NCI-H460 (cell line): ENCODE data around the gene LPGAT1. TPM values are rescaled to one million over a fixed set of nuclear protein-coding genes. Genes with fewer than 3 reads are reported as not detected.
"Not testable (repeated sequence)": the region's sequence is repeated elsewhere in the genome, so short reads cannot be mapped to it uniquely, and the experiment has no call there.

Experiments used
- DNase-seq: peaks from one replicate; pipeline ENCODE4 v3.0.0-alpha.2; 2016; ENCODE audit warnings: low read depth; ENCODE audit errors: extremely low read depth
- small RNA-seq, 2 experiments: library from RNA; depleted of rRNA; stranded (forward); fragments of <200 nt; gene quantifications; one replicate each; pipeline ENCODE3, GENCODE V24; 2014
- total RNA-seq: library from RNA; depleted of rRNA; stranded (reverse); fragments of >200 nt; shearing (Covaris generic); gene quantifications from 2 replicates; pipeline ENCODE4 v1.2.3, GENCODE V29; 2014; rRNA removed

LPGAT1 gene
- total RNA-seq, 1 experiment from 2014 or later, result 71.8 TPM

DNA sequence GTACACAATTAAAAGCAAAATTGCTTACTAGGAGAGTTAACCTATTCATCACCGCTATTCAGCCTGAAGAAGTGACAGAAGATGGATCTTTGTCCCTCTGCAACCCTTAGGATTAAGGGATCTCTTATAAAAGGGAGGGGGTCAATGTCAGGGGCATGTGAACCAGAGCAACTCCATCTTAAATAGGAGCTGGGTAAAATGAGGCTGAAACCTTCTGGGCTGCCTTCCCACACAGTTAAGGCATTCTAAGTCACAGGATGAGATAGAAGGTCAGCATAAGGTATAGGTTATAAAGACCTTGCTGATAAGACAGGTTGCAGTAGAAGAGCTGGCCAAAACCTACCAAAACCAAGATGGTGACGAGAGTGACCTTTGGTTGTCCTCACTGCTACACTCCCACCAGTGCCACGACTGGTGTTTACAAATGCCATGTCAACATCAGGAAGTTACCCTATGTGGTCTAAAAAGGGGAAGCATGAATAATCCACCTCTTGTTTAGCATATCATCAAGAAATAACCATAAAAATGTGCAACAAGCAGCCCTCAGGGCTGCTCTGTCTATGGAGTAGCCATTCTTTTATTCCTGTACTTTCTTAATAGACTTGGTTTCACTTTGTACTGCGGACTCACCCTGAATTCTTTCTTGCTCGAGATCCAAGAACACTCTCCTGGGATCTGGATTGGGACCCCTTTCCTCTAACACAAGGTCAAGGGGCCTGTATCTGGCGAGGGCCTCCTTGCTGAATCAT is 119.8 kb downstream of the LPGAT1 start:
- no peak for DNase-seq

DNA sequence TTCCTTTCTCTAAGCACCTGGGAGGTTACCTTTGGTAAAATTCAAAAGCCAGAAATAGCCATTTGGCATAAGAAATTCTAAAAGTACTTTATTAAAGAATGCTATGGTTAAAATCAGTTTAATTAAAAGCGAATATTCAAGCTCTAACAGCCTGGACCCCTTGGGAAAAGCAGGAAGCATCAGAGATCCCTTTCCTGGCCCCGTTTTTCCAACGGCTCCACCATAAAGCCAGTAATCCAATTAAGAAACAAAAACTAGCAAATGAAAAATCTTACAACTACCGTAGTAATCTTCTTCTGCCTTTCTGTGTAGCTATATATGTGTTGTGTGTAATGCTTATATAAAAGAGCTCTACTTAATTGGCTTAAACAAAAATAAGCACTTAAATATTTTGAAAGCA is 121.6 kb downstream of the LPGAT1 start:
- no peak for DNase-seq

DNA sequence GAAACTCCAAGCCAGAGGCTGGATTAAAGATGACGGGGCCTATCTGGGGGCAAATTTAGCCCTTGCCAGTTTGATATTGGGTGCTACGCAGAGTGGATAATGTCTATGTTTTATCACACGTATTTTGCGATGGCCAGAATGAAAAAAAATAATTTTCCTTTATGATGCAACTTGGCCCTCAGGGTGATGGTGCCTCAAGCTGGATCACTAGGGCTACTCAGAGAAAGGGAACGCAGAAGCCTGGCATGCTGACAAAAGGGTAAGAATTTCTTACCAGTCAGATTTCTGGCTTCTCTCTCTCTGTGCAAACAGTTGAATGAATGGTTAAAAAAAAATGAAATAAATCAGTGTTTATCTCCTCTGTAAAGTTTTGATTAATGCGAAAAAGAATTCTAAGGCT is 122.6 kb downstream of the LPGAT1 start:
- DNase-seq, result no peak

DNA sequence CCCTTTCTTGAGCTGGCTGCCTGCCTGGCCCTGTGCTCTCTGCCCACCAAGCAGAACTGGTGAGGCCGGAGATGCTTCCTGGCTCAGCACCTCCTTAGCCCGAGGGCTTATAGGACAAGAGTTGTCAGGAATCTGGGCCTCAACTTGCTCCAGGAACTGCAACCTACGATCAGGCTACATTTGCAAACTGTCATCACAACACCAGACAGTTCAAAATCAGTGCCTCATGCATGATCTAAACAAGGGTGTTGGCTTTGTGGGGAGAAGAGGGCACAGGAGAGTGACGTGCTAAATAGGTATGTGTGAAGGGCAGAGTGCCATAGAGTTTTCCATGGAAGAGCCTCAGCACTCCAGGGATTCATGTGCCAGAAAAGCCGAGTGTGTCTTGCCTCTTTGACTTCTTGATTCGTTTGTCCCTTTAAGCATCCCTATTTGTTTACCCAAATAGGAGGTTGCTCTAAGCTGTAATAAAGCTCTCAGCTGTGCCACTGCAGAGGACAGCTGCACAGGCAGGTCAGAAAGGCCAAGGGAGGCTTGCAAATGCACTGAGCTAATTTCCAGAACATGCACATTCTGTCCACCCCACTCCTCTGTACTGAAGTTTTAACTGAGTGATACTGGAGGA is 125.0 kb downstream of the LPGAT1 start:
- DNase-seq, result peak; percentile 29

DNA sequence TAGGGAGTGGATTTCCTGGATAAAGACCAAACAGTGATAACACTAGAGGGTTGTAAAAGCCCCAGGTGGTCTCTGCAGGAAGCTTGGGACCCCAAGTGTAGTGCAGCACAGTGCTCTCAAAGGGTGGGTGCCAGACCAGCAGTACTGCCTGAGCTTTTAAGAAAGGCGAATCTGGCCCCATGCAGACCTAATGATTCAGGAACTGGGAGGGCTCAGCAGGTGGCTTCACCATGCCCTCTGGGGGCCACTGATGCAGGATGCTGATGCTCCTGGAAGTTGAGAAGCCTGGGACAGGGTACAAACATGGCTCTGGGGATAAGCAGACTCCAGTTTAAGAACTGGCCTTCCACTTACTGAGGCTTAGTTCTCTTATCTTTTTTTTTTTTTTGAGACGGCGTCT is 126.0 kb downstream of the LPGAT1 start:
- no peak for DNase-seq

DNA sequence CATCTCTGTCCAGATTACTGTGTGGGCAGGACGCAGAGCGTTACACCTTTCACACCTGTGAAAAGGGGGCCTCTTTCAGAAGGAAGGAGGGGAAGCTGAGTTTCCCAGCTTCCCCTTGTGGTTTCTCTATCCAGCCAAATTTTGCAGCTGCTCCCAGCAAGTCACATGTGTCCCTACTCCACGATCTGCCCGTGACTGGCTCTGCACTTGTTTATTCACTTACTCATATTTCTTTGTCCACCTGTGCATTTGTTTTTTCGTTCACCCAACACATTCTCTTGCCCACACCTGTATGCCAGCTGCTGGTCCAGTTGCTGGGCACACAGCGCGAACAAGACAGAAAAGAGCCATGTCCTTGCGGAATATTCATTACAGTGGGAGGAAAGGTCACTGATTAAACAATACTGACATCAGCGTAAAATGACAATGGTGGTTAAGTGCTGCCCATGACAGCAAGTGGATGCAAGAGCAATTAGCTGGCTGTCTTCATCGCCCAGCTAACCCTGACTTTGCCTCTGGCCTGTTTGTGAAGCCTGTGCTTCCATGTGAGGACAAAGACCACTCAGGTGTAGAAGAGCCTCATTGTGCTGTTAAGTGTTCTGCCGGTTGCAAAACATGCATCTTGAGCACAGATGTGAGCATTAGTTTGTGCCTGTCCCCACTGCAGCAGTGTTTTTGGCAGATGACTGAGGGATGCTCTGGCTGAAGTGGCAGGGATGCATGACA is 126.6 kb downstream of the LPGAT1 start:
- DNase-seq, result no peak

DNA sequence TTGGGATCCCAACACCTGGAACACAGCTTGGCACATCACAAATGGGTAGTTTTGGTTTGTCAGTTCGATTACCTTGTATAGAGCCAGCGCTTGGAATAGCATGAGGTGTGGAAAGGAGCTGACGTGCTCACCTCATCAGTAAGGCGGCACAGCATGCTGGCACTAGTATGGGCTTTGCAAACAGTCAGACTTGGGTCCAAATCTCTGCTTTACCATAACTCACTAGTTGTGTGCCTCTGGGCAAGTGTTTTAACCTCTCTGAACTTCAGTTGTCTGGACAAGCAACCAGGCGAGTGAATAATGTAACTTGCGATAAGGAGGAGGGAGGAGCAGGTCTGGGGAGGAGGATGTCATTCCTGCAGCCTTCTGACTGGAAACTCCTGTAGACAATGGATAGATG is 128.8 kb downstream of the LPGAT1 start:
- no peak for DNase-seq

DNA sequence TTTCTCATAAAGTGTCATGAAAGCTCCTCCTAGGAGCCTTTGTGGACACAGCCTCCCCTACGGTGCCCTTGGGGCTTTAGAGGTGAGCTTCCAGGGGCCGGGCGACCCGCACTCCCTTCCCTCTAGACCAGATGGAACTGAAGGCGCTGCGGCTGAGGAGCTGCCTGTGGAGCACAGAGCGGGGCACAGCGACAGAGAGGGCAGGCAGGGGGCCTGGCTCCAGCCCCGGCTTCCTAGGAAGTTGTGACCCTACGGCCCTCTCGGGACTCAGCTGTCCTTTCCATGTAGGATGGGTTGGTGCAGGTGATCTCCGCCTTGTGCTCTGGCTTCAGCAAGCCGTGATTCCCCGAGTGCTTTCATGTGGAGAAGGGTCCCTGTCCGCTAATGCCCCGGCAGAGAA is 131.5 kb downstream of the LPGAT1 start:
- DNase-seq, result no peak

DNA sequence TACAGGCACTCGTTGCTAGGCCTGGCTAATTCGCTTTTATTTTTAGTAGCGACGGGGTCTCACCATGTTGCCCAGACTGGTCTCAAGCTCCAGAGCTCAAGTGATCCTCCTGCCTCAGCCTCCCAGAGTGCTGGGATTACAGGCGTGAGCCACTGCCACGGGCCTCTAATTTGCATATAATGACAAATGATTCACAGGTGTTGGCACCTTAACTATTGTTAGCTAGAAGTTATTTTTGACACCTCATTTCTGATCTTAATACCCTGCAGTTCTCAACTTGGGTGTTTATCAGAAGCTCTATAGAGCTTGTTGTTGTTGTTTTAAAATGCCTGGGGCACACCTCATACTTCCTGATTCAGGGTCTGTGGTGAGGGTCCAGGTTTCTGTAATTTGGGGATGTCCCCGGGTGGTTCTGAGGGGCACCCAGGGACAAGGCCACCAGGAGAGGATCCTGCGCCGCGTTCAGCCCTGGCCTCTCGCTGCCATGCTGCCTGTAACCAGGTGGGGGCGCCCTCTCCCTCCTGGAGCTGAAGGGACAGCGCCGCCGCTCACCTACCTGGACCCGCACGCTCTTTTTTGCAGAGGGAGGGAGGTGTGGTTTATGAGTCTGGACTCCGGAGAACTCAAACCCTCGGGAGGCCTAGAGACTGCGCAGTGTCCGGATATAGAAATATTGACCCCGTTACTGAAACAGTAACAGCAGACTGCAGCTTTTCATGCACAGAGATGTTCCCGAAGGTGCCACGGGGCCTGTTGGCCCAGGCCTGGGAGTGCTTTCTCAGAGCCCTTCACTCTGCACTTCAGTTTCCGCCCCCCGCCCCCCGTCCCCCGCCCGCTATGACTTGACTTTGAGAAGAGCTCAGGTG is 132.2 kb downstream of the LPGAT1 start:
- peak; percentile 73 for DNase-seq

DNA sequence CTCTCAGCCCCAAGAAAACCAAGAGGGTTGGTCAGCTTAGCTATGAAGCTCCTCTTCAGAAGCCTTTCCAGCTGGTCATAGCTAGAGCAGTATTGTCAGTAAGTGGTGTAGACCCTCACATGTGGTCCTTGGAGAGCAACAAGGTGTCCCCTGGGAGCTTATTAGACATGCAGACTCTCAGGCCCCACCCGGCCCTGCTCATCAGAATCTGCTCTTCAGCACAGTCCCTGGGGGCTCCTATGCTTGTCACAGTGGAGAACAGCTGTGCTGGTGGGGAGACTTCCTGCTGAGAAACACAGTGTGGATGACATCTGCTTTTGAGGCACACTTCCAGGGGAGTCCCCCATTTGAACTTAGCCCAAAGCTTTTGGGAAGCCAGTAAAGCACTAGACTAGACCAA is 133.2 kb downstream of the LPGAT1 start:
- no peak for DNase-seq

DNA sequence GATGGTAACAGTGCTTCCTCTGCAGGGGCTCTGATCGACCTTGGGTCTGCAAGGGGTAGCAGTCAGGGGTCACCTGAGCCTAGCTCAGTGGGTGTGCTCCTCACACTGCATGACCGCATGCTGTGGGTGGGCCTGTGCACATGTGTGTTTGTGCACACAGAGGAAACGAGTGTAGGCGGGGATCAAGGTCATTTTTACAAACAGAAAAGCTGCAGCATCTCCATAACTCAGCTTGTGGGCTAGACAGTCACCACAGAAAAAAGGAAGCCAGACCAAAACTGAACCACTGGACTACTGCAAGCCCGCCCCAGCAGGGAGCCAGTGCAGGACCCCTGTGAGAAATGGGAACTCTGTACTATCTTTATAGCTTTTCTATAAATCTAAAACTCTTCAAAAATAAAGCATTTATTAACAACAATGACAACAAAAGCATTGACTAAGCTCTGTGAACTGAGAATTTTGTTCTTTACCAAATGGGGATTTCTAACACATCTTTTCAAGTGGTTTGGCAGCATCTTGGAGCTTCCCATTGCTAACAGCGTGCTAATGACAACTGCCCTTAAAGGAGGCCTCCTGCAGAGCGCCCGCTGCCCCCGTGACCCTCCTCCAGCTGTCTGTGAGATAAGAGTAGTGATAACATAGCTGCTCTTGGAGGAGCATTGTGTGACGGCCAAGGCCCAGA is 135.3 kb downstream of the LPGAT1 start:
- no peak for DNase-seq

DNA sequence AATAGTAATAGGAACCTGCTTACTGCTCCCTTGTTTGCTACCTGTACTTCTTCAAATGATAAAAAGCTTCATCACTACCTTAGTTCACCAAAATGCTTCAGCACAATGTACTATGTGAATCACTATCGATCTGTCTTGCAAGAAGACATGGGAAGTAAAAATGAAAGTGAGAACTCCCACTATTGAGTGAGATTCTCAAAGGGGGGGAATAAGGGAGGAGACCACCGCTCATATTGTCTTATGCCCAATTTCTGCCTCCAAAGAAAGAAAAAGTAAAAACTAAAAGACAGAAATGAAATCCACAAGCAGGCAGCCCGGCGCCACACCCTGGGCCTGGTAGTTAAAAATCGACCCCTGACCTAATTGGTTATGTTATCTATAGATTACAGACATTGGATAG is 136.7 kb downstream of the LPGAT1 start:
- DNase-seq, result not testable (repeated sequence)

Small RNA genes lying within 50 kb of the gene (small RNA-seq; reads per million reads assigned to genes)
- gene RF00019, result 0 reads per million in 2 experiments
- 0.02 to 0.12 reads per million in 2 experiments for gene RN7SL344P

Other genes starting within 250 kb of the LPGAT1 start
- 53.5 and 56.5 TPM in 2 replicates for gene NEK2, start 155.1 kb downstream of the LPGAT1 start, total RNA-seq
- gene INTS7, start 204.8 kb upstream of the LPGAT1 start, total RNA-seq, result 32.9 and 45.5 TPM in 2 replicates
- 19.0 and 22.6 TPM in 2 replicates for gene DTL, start 205.0 kb upstream of the LPGAT1 start, total RNA-seq